ENCODE results near the gene MAP2K4.

DNA sequence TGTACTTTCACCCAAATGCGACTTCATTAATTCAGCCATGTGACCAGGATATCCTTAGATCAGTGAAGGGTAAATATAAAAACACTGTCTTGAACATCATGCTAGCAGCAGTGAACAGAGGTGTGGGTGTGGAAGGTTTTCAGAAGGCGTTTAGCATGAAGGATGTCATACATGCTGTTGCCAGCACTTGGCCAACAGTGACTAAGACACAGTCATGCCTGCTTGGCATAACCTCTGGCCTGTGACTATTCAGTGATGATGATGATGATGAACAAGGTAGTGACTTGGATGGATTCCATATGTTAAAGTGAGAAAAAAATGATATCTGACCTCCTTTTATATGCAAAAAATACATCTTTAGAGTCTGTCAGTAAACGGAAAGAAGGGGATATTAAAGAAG lies 97.9 kb downstream of the MAP2K4 start:
- TF ChIP-seq, protein P1, sequence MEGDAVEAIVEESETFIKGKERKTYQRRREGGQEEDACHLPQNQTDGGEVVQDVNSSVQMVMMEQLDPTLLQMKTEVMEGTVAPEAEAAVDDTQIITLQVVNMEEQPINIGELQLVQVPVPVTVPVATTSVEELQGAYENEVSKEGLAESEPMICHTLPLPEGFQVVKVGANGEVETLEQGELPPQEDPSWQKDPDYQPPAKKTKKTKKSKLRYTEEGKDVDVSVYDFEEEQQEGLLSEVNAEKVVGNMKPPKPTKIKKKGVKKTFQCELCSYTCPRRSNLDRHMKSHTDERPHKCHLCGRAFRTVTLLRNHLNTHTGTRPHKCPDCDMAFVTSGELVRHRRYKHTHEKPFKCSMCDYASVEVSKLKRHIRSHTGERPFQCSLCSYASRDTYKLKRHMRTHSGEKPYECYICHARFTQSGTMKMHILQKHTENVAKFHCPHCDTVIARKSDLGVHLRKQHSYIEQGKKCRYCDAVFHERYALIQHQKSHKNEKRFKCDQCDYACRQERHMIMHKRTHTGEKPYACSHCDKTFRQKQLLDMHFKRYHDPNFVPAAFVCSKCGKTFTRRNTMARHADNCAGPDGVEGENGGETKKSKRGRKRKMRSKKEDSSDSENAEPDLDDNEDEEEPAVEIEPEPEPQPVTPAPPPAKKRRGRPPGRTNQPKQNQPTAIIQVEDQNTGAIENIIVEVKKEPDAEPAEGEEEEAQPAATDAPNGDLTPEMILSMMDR (IDR thresholded peaks at IDR 0.05; ENCODE audit: insufficient read depth, low read depth, low read length), result no peak
- no peak for TF ChIP-seq EZH2 (IDR thresholded peaks at IDR 0.05; ENCODE audit: insufficient read depth, low read length)

Data from astrocyte (in vitro differentiated cells and primary cell).